SK-N-SH treated with all-trans-retinoic acid at 6 μM for 48 hours (cell line): Measurements from ENCODE around the gene ORC6.

Experiments used
- ARNTL ChIP-seq: fragments of 450-650 bp; formaldehyde crosslinking; IDR thresholded peaks from 2 replicates; pipeline ENCODE4 v1.5.0; 2020; ENCODE audit warnings: low read depth, mild to moderate bottlenecking, moderate library complexity, borderline replicate concordance
- CREB5 ChIP-seq: fragments of 250-450 bp; sonication (Bioruptor Pico); IDR thresholded peaks from 2 replicates; pipeline ENCODE4 v1.5.1; 2020; ENCODE audit warnings: low read depth, mild to moderate bottlenecking, moderate library complexity
- CSRNP3 ChIP-seq: fragments of 250-450 bp; sonication (Bioruptor Pico); IDR thresholded peaks from 2 replicates; pipeline ENCODE4 v1.5.1; 2021; ENCODE audit warnings: mild to moderate bottlenecking, moderate library complexity
- PATZ1 ChIP-seq: fragments of 250-450 bp; sonication (Bioruptor Pico); IDR thresholded peaks from 2 replicates; pipeline ENCODE4 v1.8.0; 2020; ENCODE audit warnings: mild to moderate bottlenecking, moderate library complexity, borderline replicate concordance
- ZNF565 ChIP-seq: fragments of 450-650 bp; formaldehyde crosslinking; conservative IDR thresholded peaks from 2 replicates; pipeline ENCODE4 v1.5.0; 2020; ENCODE audit warnings: low read depth, mild to moderate bottlenecking, moderate library complexity
- ZNF8 ChIP-seq: fragments of 450-650 bp; formaldehyde crosslinking; IDR thresholded peaks from 2 replicates; pipeline ENCODE4 v1.5.0; 2020; ENCODE audit warnings: mild to moderate bottlenecking, moderate library complexity
- TF ChIP-seq, protein P1 (sequence below): fragments of 250-450 bp; sonication (Bioruptor Pico); IDR thresholded peaks from 2 replicates; pipeline ENCODE4 v1.5.0; 2020; ENCODE audit warnings: mild to moderate bottlenecking, moderate library complexity

- TF ChIP-seq CSRNP3 (CRISPR knock-in tag), result no peak
- TF ChIP-seq ZNF8, result no peak
- no peak for TF ChIP-seq PATZ1
- TF ChIP-seq, protein P1, sequence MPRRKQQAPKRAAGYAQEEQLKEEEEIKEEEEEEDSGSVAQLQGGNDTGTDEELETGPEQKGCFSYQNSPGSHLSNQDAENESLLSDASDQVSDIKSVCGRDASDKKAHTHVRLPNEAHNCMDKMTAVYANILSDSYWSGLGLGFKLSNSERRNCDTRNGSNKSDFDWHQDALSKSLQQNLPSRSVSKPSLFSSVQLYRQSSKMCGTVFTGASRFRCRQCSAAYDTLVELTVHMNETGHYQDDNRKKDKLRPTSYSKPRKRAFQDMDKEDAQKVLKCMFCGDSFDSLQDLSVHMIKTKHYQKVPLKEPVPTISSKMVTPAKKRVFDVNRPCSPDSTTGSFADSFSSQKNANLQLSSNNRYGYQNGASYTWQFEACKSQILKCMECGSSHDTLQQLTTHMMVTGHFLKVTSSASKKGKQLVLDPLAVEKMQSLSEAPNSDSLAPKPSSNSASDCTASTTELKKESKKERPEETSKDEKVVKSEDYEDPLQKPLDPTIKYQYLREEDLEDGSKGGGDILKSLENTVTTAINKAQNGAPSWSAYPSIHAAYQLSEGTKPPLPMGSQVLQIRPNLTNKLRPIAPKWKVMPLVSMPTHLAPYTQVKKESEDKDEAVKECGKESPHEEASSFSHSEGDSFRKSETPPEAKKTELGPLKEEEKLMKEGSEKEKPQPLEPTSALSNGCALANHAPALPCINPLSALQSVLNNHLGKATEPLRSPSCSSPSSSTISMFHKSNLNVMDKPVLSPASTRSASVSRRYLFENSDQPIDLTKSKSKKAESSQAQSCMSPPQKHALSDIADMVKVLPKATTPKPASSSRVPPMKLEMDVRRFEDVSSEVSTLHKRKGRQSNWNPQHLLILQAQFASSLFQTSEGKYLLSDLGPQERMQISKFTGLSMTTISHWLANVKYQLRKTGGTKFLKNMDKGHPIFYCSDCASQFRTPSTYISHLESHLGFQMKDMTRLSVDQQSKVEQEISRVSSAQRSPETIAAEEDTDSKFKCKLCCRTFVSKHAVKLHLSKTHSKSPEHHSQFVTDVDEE, result no peak
- TF ChIP-seq CREB5 (CRISPR knock-in tag), result no peak
- TF ChIP-seq ZNF565 (CRISPR knock-in tag), result no peak
- no peak for TF ChIP-seq ARNTL (CRISPR knock-in tag)
Observed at GRCh38 chr16:46737621-46738214, 48.3 kb downstream of the ORC6 start.
